HG03558 (cell line): ENCODE measurements around the gene PRKAG3.

Experiments
- ATAC-seq: cut with Tn5 transposase; IDR thresholded peaks from one replicate; pipeline ENCODE4 v1.9.1; 2021; ENCODE audit warnings: moderate number of reproducible peaks; ENCODE audit not compliant: unreplicated experiment; ENCODE audit errors: extremely low read depth

The PRKAG3 gene

DNA sequence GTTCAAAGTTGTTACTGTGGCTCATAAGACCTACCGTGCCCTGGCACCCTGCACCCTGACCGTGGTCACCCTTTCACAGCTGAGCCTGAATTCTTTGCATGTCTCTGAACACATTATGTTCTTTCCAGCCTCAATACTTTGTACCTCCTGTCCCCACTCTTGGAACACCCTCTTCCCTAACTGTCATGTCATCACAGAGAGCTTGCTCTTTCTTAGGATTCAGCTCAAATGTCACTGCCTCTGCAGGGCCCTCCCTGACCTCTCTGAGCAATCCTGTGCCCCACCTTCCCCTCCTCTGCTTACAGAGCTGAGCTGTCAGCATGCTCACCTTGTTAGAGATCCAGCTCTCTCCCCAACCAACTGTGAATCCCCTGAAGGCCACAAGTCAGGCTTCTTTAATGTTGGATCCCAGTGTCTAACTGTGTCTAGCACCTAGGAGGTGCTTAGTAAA lies 15.0 kb downstream of the PRKAG3 start:
- ATAC-seq, result no peak

- ATAC-seq, result no peak
Measured at GRCh38 chr2:218815649-218816048, 16.0 kb downstream of the PRKAG3 start.

DNA sequence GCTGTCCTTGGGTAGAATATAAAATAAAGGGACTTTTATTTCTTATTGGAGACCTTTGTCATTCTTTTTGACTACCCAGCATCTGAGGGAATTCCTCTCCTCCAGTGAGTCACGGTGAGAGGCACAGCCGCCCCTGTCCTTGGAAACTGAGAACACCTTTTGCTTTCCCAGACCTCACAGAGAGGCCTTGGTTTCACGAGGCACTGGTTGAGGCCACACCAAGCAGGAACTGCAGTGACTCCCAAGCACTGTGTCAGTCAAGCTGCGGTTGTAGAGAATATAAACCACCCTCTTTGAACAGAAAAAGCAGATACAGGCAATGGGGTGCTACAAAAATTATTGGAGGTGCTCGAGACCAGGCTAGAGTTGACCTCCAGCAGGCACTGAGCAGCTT lies 16.4 kb downstream of the PRKAG3 start:
- ATAC-seq, result no peak

DNA sequence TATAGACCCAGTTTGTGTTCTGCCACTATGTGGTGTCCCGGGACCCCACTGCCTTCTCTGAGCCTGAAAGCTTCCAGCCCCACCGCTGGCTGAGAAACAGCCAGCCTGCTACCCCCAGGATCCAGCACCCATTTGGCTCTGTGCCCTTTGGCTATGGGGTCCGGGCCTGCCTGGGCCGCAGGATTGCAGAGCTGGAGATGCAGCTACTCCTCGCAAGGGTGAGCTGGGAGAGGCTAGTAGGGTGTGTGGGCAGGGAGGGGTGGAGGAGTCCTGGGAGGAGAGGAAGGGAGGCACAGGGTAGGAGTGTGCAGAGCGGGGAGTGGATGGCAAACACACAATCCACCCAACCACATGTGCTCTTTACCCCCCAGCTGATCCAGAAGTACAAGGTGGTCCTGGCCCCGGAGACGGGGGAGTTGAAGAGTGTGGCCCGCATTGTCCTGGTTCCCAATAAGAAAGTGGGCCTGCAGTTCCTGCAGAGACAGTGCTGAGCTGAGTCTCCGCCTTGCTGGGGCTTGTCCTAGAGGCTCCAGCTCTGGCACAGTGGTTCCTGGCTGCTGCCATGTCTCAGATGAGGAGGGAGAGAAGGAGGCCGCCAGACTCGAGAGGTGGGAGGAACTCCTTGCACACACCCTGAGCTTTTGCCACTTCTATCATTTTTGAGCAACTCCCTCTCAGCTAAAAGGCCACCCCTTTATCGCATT lies 16.9 kb downstream of the PRKAG3 start:
- ATAC-seq, result no peak

DNA sequence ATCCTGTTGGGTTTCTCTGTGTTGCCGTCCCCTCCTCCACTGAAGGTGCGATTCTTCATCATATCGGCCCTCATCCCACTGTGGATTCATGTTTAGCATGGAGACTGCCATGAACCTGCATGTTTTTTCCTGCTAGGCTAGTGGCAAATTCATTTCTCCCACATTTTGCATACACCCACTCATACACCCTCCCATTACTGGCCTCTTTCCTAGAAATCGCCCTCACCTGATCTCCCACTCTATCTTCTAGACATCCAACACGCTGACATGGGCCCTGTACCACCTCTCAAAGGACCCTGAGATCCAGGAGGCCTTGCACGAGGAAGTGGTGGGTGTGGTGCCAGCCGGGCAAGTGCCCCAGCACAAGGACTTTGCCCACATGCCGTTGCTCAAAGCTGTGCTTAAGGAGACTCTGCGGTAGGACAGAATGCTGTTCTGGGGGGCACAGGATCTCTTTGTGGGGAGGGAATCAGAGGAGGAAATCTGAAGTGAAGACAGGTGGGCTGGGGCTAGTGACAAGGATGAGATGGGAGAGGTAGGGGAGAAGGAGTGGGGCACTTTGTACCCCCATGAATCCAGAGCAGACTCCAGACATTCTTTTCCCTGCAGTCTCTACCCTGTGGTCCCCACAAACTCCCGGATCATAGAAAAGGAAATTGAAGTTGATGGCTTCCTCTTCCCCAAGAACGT lies 17.7 kb downstream of the PRKAG3 start:
- ATAC-seq, result no peak

DNA sequence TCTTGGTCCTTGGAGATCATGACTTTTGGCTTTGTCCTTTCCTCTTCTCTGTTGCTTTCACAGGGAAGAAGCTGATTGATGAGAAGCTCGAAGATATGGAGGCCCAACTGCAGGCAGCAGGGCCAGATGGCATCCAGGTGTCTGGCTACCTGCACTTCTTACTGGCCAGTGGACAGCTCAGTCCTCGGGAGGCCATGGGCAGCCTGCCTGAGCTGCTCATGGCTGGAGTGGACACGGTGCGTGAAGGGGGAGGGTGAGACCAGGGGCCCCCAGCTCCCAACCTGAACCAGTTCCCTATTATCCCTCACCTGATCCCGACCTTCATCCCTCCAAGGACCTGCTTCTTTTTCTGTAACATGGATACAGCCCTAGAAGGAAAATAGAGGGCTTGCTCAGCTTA lies 18.7 kb downstream of the PRKAG3 start:
- ATAC-seq, result no peak

- ATAC-seq, result no peak
Measured at GRCh38 chr2:218812096-218812815, 19.3 kb downstream of the PRKAG3 start.

- ATAC-seq, result no peak
Measured at GRCh38 chr2:218811382-218811781, 20.2 kb downstream of the PRKAG3 start.

DNA sequence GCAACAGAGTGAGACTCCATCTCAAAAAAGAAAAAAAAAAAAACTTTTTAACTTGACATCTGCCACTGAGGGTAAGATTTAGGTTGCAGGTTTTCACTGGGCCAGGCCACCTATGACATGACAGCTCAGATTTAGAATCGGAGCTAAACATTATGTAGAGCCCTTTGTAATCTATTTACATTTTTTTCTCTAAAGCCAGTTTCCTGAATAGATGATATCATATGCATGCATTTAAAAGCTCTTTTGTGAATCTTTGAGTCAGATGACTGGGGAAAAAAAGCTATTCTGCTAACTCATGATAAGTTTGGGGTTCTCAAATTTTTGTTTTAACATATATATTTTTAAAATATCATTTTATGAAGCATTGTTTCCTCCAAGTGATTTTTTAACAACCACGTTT lies 21.3 kb downstream of the PRKAG3 start:
- no peak for ATAC-seq

DNA sequence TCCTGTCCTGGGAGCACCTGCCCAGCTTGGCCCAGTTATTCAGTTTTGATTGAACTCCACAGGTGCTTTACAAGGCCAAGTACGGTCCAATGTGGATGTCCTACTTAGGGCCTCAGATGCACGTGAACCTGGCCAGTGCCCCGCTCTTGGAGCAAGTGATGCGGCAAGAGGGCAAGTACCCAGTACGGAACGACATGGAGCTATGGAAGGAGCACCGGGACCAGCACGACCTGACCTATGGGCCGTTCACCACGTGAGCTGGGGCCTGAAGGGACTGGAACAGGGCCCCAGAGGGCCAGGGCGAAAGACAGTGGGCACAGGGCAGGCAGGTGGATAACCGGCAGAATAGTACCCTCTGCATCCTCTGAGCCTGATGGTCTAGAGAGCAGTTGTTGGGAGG lies 22.1 kb downstream of the PRKAG3 start:
- no peak for ATAC-seq

- ATAC-seq, result no peak
Measured at GRCh38 chr2:218807626-218808025, 24.0 kb downstream of the PRKAG3 start.

DNA sequence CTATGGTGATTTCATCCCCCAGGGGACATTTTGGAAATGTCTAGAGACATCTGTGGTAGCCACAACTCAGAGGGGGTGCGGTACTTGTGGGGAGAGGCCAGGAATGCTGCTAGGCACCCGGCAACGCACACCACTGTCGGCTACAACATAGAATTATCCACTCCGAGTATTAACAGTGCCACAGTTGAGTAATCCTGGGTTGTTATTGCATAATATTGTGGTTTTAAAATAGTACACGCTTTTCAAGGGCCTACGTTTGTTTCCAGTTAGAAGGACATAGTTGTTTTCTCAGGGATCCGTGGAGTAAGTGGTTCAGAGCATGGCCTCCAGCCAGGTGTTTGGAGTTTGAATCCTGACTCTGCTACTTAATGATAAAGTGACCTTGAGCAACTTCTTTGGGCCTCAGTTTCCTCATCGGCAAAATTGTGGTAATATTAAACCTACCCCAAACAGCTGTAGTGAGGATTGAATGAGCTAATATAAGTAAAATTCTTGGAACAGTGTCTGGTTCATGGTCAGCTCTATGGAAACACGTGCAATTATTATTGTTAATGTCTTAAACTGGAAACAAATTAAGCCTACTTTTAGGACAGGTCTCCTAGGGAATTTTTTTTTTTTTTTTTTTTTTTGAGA lies 25.1 kb downstream of the PRKAG3 start:
- ATAC-seq, result no peak

DNA sequence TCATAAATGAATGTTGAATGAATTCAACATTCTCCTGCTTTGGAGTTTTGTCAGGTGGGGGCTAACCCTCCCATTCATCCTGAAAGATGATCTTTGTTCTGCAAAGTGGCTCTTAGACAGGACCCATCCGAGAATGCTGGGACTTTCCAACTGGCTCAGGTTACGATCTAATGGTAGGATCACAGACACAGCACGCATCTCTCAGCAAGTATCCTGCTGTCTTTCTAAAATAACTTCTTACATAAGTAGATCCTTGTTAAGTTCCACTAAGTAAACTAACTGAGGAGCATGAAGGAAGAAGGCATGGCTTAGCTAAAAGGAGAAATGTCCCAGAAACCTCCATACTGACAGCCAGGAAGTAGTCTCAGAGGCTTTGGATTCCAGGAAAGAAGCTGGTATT lies 26.0 kb downstream of the PRKAG3 start:
- no peak for ATAC-seq

DNA sequence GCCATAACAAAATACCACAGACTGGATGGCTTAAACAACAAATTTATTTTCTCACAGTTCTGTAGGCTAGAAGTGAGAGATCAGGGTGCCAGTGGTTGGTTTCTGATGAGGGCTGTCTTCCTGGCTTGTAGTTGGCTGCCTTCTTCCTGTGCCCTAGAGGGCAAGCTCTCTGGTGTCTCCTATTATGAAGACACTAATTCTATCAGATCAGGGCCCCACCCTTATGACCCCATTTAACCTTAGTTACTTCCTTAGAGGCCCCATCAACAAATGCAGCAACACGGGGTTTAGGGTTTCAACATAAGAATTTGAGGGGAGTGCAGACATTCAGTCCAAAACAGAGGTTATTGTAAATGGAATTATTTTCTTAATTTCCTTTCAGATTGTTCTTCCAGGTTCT lies 26.8 kb downstream of the PRKAG3 start:
- ATAC-seq, result no peak

DNA sequence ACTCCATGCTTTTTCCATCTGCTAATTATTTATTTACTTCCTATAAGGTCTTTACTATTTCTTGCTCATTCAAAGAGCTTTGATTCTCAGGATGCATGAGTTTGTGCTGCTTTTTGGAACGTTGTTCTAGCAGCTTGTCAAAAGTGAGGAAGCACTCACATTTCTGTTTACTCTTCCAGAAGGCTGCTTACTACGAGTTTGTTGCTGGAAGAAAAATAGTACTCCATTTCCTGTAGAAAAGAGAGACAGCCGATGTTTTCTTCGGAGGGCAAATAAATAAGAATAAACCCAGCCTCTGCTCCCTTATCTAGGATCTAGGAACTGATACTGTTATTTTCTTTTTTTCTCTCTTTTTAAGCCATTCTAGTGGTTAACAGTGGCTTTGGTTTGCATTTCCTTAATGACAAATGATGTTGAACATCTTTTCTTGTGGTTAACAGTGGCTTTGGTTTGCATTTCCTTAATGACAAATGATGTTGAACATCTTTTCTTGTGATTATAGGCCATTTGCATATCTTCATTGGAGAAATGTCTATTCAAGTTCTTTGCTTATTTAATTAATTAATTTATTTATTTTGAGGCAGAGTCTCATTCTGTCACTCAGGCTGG lies 29.1 kb downstream of the PRKAG3 start:
- ATAC-seq, result no peak

DNA sequence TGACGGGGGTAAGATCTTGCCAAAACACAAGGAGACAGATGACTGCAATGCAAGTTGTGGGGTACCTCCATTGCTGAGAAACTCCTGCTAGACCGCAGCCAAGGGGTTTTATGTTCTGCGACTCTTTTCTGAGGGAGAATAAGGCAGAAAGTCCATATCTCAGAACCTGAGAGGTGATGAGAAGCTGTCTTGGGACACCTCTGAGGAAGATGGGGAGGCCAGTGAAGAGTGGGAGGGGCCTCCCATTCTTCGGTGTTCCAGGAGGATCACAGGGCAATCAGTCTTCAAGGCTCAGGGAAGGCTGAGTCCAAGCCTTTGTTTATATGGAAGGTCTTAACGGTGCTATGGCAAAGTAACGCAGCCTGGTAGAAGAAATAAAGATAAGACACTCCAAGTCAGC lies 31.6 kb downstream of the PRKAG3 start:
- ATAC-seq, result no peak

DNA sequence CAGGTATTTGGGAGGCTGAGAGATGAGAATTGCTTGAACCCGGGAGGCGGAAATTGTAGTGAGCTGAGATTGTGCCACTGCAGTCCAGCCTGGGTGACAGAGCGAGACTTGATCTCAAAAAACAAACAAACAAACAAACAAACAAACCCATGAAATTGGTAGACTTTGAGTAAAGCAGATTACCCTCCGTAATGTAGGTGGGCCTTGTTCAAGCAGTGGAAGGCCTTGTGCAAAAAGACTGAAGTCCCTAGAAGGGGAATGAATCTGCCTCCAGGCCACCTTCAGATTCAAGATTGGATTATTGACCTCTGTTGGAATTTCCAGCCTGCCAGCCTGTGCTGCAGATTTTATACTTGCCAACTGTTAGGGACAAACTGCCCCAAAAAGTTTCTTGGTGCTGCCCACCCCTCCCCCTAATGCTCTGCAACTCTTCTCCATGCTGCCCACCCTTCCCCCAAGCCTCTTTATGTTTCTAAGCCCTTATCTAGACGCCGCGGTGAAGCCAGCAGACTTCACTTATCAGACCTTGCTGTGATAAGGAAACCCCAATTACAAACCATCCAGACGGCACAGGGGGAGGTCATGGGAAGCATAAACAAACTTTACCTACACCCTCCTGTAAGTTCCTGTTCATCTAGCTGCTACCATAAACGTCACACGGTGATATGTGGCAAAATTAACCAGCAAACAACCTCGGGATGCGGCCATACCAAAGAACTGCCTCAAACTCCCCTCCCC lies 32.7 kb downstream of the PRKAG3 start:
- no peak for ATAC-seq

GRCh38 chr2:218796691-218797090 lies 34.9 kb downstream of the PRKAG3 start:
- no peak for ATAC-seq

DNA sequence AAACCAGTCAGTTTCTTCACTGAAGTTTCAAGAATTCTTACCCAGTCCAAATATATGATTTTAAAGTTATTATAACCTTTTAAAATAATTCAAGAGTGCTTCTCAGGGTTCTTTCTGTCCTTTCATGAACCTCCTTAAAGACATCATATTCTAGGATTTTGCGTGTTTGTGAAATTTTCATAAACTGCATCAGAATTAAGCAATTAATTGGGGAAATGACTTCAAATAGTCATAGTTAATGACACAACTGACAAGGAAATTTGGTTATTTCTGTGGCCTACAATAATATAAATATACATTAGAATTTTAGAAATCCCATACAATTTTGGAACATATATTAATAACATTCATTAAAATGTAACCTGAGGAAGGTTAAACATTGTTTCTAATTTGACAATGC lies 39.2 kb downstream of the PRKAG3 start:
- ATAC-seq, result no peak
